GM13977 (cell line): Measurements from ENCODE around the gene SYPL2.

Experiments used
- DNase-seq: peaks from one replicate; pipeline ENCODE4 v3.0.0; 2012; ENCODE audit warnings: low spot score
- CTCF ChIP-seq: IDR thresholded peaks from 2 replicates; pipeline ENCODE4 v1.5.1; 2012; ENCODE audit warnings: mild to moderate bottlenecking, control low read depth; ENCODE audit not compliant: insufficient read depth; ENCODE audit errors: extremely low read depth, missing control alignments
- in situ Hi-C: fragments of 300-500 bp; cut with MboI; formaldehyde crosslinking; loops from one replicate; pipeline ENCODE4 v1.12.0; 2022; ENCODE audit warnings: low sequenced_read_pairs, low pct_unique_long_range_greater_than_20kb, mixed read lengths, inconsistent platforms; ENCODE audit not compliant: unreplicated experiment

Gene SYPL2

GRCh38 chr1:109530457-109531087 lies 64.2 kb downstream of the SYPL2 start:
- in situ Hi-C loops: loop anchor here (5.0 to 25.0 kb wide), 3 partner anchors 38 to 457 kb away; partner anchors contain the start of genes AHCYL1 and CYB561D1
- no peak for DNase-seq
- TF ChIP-seq CTCF: no peak

GRCh38 chr1:109531380-109531779 lies 65.0 kb downstream of the SYPL2 start:
- TF ChIP-seq CTCF: no peak
- in situ Hi-C loops: loop anchor here (5.0 to 25.0 kb wide), 3 partner anchors 39 to 456 kb away; partner anchors contain the start of genes AHCYL1 and CYB561D1
- no peak for DNase-seq
